GM18498 (cell line): ENCODE data around the gene CAMK2D.
A peak's percentile ranks its signal among the peaks of the same experiment; 100 is the strongest.
"Not testable (repeated sequence)": the region's sequence is repeated elsewhere in the genome, so short reads cannot be mapped to it uniquely, and the experiment has no call there.

Experiments used
- ATAC-seq: cut with Tn5 transposase; IDR thresholded peaks from one replicate; pipeline ENCODE4 v1.9.1; 2021; ENCODE audit warnings: mild to moderate bottlenecking, moderate library complexity; ENCODE audit not compliant: unreplicated experiment

Gene CAMK2D

GRCh38 chr4:113687067-113687718 lies 74.3 kb downstream of the CAMK2D start:
- ATAC-seq, result peak; percentile 33

DNA sequence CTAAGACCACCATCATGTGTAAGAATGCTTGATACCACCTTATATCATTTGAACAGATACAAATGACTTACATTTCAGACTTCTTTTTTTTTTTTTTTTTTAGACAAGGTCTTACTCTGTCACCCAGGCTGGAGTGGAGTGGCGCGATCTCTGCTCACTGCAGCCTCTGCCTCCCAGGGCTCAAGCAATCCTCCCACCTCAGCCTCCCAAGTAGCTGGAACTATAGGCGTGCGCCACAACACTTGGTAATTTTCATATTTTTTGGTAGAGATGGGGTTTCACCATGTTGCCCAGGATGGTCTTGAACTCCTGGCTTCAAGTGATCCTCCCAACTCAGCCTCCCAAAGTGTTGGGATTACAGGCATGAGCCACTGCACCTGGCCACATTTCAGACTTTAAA lies 76.4 kb downstream of the CAMK2D start:
- not testable (repeated sequence) for ATAC-seq

- no peak for ATAC-seq
These were observed 76.9 kb downstream of the CAMK2D start for GRCh38 chr4:113684534-113685091.

DNA sequence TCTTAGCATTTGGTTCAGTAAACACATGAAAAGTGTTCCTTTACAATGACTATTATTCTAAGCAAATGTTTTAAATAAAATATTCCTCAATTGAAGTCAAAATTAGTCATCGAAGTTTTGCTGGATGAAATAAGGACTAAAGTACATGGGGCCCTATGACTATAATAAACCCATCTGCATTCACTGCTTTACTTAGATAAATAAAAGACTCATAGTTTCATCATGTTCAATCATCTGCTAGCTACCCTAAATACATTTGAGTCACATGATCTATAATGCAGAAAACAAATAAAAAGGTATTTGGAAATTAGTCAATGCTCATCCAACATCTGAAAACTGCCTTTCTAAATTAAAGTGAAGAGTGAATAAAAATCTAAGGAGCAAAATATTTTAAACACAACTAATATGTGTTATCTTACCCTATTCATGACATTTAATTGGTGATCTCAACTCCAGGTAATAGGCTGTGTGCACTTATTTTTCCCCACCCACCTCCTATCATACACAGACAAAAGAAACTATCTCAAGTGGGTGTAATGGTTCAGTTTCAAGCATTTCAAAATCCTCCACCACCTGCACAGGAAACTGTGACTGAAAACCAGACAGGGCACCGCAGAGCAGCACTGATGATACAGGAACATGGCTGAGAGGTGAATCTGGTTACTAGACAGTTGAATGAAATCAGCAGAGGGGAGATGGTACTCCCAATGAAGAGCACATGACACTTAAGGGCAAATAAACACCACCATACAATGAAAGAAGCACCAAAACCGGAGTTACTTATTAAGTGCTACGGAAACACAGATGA lies 78.6 kb downstream of the CAMK2D start:
- ATAC-seq, result peak; percentile 95

GRCh38 chr4:113678641-113679040 lies 82.9 kb downstream of the CAMK2D start:
- no peak for ATAC-seq

GRCh38 chr4:113677325-113677724 lies 84.2 kb downstream of the CAMK2D start:
- no peak for ATAC-seq

- no peak for ATAC-seq
These were observed 85.5 kb downstream of the CAMK2D start for GRCh38 chr4:113675731-113676697.

DNA sequence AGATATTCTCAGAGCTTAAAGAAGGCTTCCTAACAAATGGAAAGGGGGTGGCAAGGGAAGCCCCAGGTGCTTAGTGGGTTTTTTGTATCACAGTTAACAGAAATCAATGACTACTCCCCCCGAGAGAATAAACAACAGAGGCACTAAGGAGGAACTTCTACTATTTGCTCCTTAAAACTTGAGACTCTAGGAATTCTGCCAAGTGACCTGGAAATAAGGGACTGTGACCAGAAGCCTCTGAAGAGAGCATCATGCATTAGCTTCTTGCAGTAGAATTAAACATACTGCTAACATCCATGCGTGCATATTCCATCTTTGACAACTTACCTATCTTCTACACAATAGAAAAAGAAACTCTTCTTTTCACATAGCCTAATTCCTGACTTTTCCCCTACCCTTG lies 86.8 kb downstream of the CAMK2D start:
- no peak for ATAC-seq

GRCh38 chr4:113674251-113674650 lies 87.3 kb downstream of the CAMK2D start:
- ATAC-seq, result no peak

- ATAC-seq, result peak; percentile 93
These were observed 88.1 kb downstream of the CAMK2D start for GRCh38 chr4:113673450-113673849.

DNA sequence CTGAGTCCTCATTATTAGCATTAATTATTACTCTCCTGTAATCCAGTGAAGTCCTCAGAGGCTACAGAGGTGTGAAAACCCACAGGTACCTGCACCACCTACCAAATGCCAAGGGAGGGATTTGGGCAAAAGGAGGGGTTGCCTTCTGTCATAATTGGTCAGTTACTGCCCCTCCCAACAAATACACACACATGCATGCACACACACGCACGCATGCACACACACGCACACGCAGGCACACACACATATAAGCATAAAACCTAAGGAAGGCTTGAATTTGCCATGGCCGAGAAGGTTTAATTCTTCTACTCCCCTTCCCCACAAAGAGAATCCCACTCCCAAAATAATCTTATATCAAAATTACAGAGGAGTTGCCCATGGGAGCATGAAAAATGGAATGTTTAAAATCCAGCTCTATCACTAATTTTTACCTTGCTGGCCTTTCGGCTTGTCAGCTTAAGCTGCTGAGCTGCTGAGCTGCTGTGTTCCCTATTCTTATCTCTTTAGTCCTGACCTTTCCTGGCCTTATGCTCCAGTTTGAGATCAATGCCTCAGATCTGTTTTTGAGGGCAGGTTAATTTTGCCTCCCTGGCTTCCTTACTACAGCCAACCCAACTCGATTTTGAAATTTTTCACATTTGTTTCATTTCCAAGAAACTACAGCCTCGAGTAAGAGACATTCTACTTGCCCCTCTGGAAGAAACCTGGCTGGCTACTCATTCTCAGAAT lies 95.0 kb downstream of the CAMK2D start:
- ATAC-seq, result no peak

GRCh38 chr4:113665036-113665435 lies 96.5 kb downstream of the CAMK2D start:
- ATAC-seq, result no peak

GRCh38 chr4:113662581-113662980 lies 99.0 kb downstream of the CAMK2D start:
- ATAC-seq, result no peak

DNA sequence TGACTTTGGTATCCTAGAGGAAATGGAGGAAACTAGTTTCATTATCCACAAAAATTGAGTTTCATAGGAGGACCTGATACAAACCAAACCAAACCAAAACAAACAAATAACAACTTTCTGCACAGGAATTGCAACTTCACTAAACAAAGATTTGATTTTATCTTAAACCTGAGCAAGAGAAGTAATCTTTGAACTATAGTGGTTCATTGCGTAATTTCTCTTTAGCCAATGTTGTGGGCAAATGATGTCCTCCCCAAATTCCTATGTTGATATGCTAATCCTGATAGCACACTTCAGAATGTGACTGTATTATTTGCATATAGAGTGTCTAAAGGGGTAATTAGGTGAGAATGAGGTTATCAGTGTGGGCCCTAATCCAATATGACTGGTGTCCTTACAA lies 102.4 kb downstream of the CAMK2D start:
- ATAC-seq, result no peak

DNA sequence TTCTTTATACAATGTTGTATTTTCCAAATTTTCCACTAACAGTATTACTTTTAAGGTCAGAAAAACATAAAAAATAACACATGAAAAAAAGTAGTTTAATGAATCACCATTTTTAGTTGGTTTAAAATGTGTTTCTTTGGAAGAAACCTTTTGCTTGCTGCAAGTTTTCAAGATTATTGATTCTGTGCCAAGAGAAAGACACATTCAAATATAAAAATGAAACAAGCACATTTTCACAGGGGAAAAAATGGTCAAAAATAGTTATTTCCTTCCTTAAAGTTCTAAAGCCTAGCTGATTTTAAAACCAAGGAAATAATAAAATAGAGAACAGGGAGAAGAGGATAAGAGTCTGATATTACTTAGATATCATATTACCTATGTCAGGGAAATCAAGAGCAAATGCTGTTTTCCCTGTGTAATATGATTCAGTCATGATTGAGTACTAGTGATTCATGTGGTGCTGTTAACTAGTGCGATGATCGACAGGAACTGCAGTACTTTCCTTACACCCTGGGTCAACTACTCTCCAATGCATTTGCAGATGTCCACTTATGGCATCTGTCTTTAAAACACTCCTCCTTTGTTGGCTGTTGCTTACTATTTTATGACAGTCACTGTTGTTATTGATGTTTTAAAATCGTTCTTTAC lies 103.8 kb downstream of the CAMK2D start:
- no peak for ATAC-seq

GRCh38 chr4:113653871-113654270 lies 107.7 kb downstream of the CAMK2D start:
- no peak for ATAC-seq

GRCh38 chr4:113646442-113646822 lies 115.1 kb downstream of the CAMK2D start:
- no peak for ATAC-seq

DNA sequence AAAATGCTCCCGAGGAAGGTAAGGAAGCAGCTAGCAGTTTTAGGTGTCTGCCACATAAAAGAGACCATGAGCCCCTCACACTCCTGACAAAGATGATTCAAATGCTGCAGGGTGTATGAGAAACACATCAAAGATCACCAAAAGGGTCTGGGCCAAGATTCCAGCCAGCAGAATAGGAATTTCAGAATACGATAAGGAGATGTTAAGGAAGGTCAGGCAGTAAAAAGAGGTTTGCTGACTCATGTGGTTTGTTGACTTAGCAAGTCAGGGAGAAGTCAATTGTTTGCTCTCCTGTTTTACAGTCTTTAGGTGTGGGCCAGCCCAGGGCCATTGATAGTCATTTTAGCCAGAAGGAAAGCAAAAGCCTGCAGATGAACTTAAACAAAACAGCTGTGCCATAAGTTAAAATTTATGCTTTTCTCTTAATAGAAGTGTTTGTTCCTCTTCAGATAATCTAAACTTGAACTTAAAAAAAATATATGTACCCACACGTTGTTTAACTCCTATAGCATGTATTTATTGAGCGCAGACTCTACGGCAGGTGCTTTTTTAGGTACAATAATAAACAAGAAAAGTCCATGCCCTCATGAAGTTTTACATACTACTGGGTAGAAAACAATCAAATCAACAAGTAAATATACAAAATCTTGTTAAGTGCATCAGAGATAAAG lies 115.6 kb downstream of the CAMK2D start:
- no peak for ATAC-seq

- no peak for ATAC-seq
These were observed 116.2 kb downstream of the CAMK2D start for GRCh38 chr4:113645288-113645687.
